Stomach (tissue), 4 donors: ENCODE data around the gene CYP2R1.

Experiments
- CTCF ChIP-seq, 7 experiments: fragments of 450-650 bp in 4 of 7; fragments of 200-600 bp in 3 of 7; sonication (generic) in 3 of 7; IDR thresholded peaks; one replicate each; pipeline ENCODE4 v1.5.1; 2016 to 2019; ENCODE audit warnings: antibody characterized with exemption in 7 of 7, control low read depth in 2 of 7, mild to moderate bottlenecking in 1 of 7
- POLR2A ChIP-seq, 4 donors: fragments of 450-650 bp; IDR thresholded peaks; one replicate each; pipeline ENCODE4 v1.6.1; 2016; ENCODE audit warnings: antibody characterized with exemption in 4 of 4, control low read depth in 2 of 4, mild to moderate bottlenecking in 1 of 4, moderate library complexity in 1 of 4

- TF ChIP-seq CTCF (IDR thresholded peaks at IDR 0.05) (no peak), POLR2A (IDR thresholded peaks at IDR 0.05) (no peak)
These were observed 34.4 kb downstream of the CYP2R1 start for GRCh38 chr11:14857621-14858020.
